HG03354 (cell line): ENCODE data around the gene ATXN1.

Experiments used
- ATAC-seq: cut with Tn5 transposase; IDR thresholded peaks from one replicate; pipeline ENCODE4 v1.9.1; 2021; ENCODE audit warnings: mild to moderate bottlenecking; ENCODE audit not compliant: unreplicated experiment, poor library complexity, severe bottlenecking

ATXN1 gene

DNA sequence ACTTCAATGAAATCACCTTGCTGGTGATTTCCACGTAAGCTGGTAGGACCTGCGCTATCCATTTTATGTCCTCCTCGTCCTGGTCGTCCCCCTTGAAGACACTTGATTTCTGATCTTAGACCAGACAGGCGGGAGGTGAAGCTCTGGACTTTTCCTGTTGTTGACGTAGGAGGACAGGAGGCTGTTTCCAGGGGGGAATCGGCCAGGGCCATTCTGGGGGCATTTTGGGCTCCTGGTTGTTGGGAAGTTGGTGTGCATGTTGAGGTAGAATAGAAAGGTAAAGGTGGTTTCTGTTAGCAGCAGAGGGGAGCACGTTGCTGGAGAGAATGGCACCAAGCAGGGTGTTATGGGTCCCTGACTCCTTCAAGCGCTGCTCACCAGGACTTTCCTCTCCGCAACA, 466.9 kb downstream of the ATXN1 start:
- no peak for ATAC-seq

DNA sequence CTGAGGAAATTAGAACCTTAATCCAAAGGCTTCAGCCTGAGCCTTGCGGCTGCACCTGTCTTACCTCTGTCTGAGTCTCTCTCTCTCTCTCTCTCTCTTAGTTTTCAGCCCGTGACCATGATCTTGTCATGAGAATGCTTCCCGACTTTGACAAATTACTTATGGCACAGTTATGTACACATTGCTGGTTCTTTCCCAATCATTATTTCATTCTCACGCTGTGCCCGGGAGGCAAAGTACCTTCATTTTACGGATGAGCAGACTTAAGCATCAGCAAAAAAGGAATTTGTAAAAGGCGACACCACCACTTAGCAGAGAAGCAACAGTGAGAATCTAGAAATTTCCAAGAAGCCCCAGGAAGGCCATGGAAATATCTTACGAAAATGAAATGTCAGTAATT, 468.3 kb downstream of the ATXN1 start:
- no peak for ATAC-seq

DNA sequence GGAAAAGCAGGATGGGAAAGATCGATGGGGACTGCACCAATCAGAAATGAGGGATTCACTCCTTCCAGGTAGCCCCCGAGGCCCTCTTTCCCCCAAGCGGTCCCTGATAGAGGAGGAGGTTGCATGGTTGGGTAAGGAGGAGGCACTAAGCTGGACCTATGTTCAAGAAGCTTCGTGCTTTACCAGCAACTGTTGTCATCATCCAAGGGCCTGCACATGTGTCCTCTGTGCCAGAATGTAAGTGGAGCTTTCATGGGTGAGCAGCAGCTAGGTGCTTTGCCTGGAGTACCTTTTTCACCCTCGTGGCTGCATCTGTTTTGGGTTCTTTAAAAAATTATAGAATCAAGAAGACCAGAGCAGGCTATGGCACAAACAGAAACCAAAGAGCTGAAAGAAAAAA, 468.8 kb downstream of the ATXN1 start:
- no peak for ATAC-seq

DNA sequence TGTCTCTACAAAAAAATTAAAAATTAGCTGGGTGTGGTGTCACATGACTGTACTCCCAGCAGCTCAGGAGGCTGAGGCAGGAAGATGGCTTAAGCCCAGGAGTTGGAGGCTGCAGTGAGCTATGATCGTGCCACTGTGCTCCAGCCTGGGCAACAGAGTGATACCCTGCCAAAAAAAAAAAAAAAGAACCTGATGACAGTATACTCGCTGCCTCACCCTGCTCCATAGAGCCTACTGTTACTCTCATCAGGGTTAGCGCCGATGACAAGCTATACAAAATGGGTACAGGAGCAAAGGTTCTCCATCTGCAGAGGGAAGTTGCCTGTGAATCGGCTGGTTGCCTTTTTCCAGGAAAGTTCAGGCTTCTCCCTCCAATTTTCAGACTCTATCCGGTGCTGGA, 469.5 kb downstream of the ATXN1 start:
- ATAC-seq = no peak

DNA sequence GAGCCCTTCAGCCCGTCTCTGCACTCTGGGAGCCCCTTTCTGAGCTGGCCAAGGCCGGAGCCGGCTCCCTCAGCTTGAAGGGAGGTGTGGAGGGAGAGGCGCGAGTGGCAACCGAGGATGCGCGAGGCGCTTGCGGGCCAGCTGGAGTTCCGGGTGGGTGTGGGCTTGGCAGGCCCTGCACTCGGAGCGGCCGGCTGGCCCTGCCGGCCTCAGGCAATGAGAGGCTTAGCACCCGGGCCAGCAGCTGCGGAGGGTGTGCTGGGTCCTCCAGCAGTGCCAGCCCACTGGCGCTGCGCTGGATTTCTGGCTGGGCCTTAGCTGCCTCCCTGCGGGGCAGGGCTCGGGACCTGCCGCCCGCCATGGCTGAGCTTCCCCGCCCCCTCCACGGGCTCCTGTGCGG, 473.1 kb downstream of the ATXN1 start:
- ATAC-seq = no peak

DNA sequence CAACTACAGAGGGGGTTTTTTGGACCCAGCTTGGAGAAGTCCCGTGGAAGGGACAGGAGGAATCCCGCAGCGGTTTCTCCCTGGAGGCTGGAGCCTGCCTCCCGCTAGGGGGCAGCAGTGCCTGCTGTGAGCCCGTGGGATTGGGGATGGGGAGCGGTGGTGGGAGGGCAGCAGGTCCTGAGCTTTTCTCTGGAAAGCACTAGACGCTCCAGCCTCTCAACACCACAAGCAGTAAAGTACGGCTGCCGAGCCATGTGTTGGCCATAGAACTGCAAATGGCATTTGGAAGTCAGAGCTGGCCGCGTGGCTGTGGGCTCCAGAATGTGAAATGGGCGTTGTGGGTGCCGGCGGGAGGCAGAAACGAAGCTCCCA, 475.1 kb downstream of the ATXN1 start:
- ATAC-seq = no peak

DNA sequence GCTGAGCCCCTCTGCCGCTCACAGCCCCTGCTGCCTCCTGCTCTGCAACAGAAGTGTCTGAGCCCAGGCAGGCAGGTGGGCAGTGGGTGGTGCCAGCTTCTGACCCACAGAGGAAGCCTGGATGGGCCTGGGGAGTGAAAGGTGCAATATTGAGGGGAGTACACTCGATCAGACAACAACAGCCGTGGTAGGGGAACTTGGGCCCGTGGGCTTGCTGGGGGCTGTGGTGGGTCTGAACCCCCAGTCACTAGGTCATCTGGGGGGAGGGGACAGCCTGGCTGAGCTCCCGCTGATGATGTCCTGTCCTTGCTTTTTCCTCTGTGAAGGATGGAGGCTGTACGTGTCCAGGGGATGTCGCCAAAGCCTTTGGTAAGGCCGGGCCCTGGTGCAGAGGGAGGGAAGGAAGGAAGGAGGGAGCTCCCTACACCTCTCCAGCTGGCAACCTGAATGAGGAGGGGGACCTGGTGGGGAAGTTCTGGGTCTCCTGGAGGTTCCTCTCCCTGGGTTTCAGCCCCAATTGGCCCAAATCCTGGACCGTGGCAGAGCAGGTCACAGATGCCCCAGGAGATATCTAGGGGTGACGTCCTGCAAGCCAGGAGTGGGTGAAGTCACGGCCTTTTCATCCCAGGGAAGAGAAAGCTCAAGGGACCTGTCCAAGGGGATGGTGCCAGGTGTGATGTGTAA, 475.7 kb downstream of the ATXN1 start:
- ATAC-seq = no peak

DNA sequence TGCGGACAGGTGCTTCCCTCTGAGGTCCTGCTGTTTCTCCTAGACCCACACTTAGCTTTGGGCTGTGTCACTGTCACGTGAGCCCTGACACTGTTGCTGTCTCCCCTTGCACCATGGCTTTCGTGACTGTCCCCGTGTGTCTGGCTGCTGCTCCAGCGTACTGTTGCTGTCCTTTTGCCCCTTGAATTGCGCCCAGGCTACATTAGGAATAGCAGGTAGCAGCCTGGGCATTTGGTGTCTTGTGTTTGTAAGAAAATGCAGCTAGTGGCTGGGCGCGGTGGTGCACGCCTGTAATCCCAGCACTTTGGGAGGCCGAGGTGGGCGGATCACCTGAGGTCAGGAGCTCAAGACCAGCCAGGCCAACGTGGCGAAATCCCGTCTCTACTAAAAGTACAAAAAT, 476.8 kb downstream of the ATXN1 start:
- ATAC-seq = no peak

DNA sequence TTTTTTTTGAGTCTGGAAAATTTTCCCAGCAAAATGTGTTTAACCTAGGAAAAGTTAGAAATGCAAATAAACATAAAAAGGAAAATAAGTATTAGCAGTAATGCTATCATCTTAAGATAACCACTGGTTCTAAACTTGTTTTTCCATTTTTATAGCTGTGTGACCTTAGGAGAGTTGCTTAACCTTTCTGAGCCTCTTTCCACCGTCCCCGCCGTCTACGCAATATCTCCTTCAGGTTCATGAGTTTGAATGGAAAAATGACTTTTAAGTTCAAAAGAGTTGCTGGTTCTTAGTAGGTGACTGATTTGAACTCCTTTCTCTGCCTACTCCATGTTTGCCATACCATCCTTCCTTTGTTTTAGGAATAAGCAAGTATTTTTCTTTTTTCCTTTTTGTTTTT, 478.9 kb downstream of the ATXN1 start:
- ATAC-seq = no peak

DNA sequence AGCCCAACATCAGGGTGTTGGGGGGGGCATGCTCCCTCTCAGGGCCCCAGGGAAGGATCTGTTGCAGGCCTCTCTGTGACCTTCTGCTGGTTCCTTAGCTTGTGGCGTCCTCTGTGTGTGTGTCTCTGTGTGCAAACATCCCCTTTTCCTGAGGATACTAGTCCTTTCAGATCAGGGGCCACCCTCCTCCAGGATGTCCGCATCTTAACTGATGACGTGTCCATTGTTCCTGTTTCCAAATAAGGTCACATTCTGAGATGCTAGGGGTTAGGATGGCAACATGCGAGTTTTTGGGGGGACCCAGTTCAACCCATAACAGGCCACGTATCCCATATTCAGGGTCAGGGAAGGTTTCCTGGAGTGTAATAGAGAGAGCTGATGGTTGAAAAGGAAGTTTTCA, 482.0 kb downstream of the ATXN1 start:
- ATAC-seq = no peak

DNA sequence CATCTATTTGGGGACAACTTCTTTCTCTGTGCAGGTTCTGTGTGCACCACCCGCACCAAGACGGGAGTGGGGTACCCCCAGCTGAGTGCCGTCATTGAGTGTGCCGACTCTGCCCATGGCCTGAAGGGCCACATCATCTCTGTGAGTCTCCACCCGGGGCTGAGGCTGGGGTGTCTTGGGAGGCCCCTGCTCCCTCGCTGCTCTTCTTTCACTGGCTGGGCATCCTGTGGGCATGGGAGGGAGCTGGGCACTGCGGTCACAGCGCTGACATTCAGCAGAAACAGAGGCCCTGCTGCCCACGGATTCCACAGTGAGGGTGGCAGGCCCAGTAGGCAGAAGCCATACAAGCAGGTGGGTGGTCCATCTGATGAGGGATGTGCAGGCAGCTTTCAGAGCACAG, 482.5 kb downstream of the ATXN1 start:
- ATAC-seq = no peak

DNA sequence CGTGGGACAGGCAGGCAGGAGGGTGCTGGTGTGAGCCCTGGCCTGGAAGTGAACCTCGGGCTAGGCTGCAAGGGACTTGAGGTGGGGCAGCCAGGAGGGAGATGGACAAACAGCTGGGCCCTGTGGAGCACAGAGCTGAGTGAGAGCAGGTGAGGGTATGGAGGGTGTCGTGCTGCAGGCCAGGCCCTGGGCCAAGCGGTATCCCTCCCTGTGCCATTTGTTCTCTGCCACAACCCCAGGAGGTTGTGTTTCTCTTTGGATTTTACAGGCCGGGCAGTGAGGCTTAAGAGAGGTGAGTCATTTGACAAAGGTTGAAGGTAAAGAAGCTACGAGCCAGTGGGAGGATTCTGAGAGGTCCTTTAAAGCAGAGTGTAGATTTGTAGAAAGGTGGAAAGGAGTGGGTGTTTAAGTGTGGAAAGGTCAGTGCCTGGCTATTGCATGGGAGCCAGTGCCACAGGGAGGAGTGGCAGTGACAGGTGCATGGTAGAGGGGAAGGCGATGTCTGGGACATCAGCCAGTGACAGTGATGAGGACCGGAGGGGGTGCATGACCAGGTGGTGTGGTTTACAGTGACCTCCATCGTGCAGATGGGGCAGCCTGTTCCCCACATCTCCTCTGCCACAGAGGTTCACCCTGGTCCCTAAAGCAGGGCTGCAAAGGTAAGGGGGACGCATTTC, 483.1 kb downstream of the ATXN1 start:
- ATAC-seq = no peak

DNA sequence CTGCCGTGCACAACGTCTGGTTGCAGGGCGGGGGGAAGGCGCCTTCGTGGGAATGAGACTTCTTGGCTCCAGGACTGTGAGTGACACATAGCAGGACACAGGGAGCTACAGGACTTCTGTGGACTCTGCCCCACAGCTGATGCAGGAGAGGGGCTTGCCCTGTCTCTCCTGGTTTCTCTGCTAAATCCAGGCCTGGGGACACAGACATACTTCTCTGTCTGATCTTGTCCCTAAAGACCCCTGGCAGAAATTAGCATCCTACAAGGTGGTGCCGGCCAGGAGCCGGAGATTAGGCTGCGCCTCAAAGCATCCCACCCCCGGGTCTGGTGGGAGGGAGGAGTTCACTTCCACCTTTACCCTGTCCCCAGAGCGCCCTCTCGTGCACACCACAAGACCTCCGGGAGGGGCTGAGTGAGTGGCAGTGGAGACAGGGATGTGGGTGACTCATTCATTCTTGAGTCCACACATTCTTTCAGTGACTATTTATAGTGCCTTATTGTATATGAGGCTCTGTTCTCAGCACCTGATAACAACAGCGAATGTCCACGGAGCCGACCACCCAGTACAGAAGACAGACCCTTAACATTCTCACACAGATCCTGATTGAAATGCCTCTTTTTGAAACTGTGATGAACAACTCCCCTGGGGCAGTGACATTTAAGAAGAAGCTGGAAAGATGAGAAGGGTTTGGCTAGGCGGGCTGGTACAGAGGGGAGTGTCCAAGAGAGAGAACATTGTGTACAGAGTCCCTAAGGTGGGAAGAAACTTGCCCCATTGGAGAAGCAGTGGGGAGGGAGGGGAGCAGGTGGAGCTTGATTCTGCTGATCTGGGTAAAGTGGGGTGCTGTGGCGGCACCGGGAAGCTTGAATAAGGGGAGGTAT, 483.9 kb downstream of the ATXN1 start:
- ATAC-seq = no peak

DNA sequence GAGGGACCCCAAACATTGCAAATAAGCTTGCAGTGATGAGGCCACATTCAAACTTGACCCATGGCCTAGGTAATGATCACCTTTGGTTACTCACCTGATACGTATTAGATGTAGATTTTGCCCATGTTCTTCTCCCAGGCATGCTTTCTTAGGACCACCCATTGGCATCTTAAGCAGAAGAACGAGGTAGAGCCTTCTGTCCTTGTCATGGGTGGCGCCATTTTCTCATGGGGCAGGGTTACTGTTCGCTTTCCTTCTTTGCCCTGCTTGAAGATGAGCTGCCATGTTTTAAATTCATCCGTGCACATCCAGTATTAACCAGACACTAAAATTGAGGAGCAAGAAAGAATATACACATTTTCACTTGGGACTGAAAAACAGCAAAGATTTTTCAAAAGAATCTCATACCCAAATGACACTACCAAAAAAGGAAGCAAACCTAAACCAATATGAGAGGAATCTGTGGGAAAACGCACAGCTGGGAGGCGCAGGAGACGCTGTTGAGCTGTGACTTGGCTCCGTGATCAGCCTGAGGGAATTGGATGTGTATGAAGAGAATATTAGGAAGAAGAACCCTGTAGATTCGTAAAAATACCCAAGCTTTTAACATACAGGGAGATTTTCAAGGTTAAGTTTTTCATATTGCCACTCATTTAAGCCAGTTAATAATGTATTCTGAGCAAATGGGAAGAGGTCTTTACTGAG, 486.2 kb downstream of the ATXN1 start:
- ATAC-seq = no peak

DNA sequence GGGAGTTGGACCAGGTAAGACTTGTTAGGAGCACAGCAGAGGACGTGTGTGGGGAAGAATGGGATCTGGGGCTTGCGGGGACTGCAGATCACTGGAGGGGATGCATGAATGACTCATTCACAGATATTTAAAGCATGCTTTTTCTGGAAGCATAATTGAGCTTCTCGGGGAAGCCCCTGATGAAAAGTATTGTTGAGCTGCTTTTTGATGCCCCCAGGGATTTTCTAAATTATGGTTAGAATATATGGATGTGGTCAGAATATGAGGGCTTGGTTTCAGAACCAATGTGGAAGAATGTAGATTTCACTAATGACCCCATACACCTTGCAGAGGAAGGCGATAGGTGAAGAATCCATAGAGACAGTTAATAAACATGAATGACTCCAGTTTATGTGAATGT, 486.8 kb downstream of the ATXN1 start:
- no peak for ATAC-seq

DNA sequence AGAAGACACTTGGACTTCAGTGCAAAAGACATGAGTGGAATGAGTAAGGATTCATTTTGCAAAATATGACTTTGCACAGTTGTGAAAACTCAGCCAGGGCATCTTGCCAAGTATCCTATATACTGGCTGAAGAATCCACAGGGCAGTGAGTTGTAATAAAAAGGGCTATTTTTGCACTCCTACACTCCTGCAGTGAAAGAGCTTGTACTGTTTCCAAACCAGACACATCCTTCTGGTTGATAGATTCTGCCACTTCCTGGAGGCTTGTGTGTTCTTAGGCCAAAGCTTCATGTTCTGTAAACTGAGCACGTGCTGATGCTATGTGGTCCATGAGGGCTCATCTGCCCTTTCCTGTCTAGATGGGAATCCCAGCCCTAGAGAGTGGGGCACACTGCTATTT, 488.0 kb downstream of the ATXN1 start:
- ATAC-seq = no peak

DNA sequence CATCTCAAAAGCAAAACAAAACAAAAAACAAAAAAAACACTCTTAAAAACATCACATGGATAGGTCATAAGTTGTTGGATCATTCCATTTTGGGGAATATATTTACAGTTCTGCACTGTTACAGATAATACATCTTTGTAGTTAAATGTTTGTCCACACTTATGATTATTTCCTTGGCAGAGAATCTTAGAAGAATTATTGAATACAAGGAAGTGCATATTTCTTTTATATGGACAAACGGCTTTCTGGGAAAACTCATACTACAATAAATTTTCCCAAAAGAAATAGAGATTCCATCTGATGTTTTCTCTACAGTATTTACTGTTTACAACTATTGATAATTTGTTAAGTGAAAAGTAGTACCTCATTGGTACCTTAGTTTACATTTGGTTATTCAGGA, 489.1 kb downstream of the ATXN1 start:
- ATAC-seq = no peak

DNA sequence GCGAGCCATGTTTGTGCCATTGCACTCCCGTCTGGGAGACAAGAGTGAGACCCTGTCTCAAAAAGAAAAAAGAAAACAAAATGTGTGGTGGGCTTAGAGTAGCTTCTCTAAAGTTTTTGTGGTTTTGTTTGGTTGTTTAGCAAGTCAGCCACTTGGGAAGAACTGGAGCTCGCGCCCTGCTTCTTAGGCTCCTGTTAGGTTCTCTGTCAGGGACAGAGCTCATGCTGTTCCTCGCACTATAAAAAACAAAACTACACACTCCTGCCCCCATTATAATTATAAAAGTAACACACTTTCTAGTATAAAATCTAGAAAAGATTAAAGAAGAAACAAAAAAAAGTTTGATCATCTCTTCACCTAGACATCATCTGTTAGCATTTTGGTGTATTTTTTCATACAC, 489.8 kb downstream of the ATXN1 start:
- ATAC-seq = no peak

DNA sequence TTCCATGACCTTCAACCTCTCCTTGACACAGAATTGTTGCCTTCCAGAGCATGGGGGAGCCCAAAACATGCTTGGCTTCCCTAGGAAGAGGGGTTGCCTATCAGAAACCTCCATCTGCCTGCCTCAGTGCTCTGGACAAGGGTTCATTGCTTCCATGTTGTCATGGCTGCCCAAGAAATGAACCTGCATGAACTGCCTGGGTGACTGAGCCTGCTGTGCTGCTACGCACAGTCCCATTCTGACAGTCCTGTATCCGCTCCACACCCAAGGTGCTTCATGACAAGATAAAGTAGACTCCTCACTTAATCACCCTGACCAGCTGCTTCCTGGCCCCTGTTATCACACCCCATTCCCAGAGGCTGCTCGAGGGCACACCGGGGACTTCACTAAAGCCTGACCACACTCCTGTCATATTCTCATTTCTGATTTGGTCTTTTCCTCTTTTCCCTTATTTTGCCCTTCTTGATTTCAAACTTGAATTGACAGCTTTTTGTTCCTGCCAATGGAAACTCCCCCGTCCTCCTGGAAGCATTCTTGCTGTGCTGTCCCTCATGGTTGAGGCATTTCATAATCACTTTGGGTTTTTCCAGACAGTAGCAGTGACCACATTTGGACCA, 491.0 kb downstream of the ATXN1 start:
- no peak for ATAC-seq
